ENCODE data around the gene ALKAL2.
"Not testable (repeated sequence)": the region's sequence is repeated elsewhere in the genome, so short reads cannot be mapped to it uniquely, and the experiment has no call there.

The ALKAL2 gene

DNA sequence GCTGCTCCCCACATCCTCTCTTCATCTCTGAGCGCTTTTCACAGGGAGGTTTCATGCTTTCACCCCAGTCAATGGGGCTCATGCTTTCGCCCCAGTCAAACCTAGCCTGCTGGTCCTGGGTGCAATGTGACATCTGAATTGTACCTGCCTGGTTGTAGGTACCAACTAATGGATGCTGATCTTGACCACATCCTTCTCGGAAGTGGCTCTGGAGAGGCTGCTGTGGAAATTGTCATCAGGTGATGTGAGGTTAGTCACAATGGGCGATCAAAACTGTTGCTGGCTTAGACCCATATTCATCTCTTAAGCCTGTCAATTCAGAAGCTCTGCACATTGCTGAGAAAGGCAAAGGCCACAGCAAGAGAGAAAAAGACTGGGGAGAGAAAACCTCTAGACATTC is 32.7 kb upstream of the ALKAL2 start:
- in situ Hi-C loops (cut with MboI; ENCODE audit: low sequenced_read_pairs, unreplicated experiment), result no loop called here
- DNase-seq (ENCODE audit: low spot score), result no peak
- TF ChIP-seq, protein P1, sequence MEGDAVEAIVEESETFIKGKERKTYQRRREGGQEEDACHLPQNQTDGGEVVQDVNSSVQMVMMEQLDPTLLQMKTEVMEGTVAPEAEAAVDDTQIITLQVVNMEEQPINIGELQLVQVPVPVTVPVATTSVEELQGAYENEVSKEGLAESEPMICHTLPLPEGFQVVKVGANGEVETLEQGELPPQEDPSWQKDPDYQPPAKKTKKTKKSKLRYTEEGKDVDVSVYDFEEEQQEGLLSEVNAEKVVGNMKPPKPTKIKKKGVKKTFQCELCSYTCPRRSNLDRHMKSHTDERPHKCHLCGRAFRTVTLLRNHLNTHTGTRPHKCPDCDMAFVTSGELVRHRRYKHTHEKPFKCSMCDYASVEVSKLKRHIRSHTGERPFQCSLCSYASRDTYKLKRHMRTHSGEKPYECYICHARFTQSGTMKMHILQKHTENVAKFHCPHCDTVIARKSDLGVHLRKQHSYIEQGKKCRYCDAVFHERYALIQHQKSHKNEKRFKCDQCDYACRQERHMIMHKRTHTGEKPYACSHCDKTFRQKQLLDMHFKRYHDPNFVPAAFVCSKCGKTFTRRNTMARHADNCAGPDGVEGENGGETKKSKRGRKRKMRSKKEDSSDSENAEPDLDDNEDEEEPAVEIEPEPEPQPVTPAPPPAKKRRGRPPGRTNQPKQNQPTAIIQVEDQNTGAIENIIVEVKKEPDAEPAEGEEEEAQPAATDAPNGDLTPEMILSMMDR (IDR thresholded peaks at IDR 0.05; ENCODE audit: borderline replicate concordance, control extremely low read depth, extremely low read depth, insufficient read depth, missing control alignments), result no peak

DNA sequence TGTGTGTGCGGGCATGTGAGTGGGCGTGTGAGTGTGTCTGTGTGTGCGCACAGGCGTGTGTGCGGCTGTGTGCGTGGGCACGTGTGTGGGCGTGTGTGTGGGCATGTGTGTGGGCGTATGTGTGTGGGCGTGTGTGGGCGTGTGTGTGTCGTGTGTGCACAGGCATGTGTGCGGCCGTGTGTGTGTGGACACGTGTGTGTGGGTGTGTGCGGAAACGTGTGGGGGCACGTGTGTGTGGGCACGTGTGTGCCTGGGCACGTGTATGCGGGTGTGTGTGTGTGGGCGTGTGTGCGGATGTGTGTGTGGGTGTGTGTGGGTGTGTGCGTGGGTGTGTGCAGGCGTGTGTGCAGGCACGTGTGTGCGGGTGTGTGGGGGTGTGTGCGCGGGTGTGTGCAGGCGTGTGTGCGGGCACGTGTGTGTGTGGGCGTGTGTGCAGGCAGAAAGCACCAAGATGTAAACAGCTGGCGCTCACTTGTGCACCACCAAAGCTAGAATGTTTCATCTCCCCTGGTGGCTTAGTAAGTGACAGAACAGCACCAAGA is 31.2 kb upstream of the ALKAL2 start:
- DNase-seq (ENCODE audit: low spot score), result no peak
- in situ Hi-C loops (cut with MboI; ENCODE audit: low sequenced_read_pairs, unreplicated experiment), result no loop called here
- TF ChIP-seq, protein P1 (IDR thresholded peaks at IDR 0.05; ENCODE audit: borderline replicate concordance, control extremely low read depth, extremely low read depth, insufficient read depth, missing control alignments), result no peak

DNA sequence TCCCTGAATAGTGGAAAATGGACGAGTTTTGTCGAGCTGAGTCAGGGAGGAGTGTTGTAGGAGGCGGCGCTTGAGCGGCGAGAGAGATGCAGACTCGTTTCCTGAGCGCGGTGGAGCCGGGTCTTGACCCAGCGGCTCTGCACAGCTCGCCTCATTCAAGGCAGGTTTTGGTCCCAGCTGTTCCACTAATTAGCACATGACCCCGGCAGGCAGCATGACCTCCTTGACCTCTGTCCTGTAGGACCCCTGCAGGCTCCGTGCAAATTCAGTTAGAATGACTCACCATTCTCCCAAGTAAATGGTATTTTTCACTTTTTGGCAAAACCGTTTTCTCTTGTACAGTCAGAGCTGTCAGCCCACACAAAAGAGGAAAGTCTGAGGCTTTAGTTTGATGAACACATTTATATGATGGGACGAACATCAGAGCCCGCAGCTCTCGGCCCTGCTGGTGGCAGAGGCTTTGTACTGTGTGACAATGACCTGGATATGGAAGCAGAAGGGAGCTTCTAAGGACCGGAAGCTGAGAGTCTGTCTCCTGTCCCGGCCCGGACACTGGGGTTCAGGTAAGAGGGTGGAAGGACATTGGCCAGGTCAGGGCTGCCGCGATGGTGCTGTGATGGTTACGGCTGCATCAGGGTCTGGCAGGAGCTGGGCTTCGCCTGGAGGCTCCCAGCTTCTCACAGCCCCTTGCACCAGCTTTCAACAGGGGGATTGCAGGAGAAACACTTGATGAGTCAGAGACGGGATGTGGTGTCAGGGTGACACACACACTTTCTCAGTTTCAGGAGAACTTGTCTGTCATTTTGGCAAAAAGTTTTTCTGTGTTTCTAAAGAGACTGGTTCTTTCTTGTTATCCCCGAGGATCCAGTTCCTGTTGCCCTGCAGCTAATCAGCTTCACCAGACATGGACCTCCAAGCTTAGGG is 29.9 kb upstream of the ALKAL2 start:
- no peak for DNase-seq (ENCODE audit: low spot score)
- TF ChIP-seq, protein P1 (IDR thresholded peaks at IDR 0.05; ENCODE audit: borderline replicate concordance, control extremely low read depth, extremely low read depth, insufficient read depth, missing control alignments), result no peak
- in situ Hi-C loops (cut with MboI; ENCODE audit: low sequenced_read_pairs, unreplicated experiment), result no loop called here

DNA sequence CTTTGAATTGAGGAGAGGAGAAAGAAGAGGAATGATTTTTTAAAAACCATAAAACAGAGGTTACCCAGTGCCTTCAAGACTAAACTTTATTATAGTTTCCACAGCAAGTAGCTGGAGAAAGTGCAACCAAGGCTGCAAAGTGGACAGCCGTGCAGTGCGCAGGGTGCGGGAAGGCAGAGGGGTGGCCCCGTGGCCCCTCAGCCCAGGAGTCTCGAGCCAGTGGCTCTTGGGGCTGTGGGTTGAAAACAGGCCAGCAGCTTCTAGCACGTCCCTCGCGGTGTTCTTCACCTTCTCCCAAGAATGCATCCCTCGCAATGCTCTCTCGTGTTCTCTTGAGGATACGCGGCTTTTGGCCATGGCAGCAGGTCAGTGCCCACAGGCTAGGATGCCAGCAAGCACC is 28.5 kb upstream of the ALKAL2 start:
- in situ Hi-C loops (cut with MboI; ENCODE audit: low sequenced_read_pairs, unreplicated experiment), result no loop called here
- TF ChIP-seq, protein P1 (IDR thresholded peaks at IDR 0.05; ENCODE audit: borderline replicate concordance, control extremely low read depth, extremely low read depth, insufficient read depth, missing control alignments), result no peak
- DNase-seq (ENCODE audit: low spot score), result no peak

DNA sequence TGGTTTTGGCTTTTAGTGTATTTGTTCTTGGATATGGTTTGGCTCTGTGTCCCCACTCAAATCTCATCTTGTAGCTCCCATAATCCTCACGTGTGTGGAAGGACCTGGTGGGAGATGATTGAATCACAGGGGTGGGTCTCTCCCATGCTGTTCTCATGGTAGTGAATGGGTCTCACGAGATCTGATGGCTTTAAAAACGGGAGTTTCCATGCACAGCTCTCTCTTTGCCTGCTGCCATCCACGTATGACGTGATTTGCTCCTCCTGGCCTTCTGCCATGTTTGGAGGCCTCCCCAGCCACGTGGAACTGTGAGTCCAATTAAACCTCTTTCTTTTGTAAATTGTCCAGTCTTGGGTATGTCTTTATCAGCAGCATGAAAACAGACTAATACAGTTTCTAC is 28.0 kb upstream of the ALKAL2 start:
- DNase-seq (ENCODE audit: low spot score); in situ Hi-C loops (cut with MboI; ENCODE audit: low sequenced_read_pairs, unreplicated experiment): not testable (repeated sequence)

DNA sequence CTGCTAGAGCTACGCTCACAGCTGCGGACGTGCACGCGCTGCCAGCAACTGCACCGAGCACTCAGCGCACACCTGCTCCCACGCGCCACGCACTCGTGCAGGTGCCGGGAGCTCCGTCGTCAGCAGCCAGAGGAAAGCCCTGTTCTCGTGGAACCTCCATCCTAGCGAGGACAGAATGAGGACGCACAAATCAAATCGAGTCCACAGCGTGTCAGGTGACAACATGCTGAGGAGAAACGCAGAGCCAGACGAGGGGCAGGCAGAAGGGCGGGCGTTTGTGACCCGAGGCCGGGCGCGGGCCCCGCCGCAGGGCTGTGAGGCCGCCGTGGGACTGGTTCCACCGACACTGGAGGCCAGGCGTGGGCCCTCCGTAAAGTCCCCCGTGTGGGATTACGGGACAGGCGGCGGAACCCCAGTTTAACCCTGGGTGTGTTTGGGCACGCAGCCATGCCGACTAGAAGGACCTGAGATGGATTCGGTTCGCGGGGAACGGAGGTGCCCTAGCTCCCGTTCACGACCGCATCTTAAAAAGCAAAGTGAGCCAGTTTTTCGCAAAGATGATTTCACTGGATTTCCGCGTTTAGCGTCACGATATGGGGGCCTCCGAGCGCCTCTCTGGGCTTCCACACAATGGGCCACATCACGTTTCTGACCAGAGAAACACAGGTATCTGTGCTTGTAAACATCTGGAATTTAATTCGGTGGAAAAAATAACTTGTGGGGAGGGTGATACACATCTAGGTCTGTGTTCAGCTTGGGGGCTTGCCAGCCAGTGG is 26.9 kb upstream of the ALKAL2 start:
- TF ChIP-seq, protein P1 (IDR thresholded peaks at IDR 0.05; ENCODE audit: borderline replicate concordance, control extremely low read depth, extremely low read depth, insufficient read depth, missing control alignments), result no peak
- no peak for DNase-seq (ENCODE audit: low spot score)
- in situ Hi-C loops (cut with MboI; ENCODE audit: low sequenced_read_pairs, unreplicated experiment), result no loop called here
